ENCODE results near the gene SLC39A7.

The SLC39A7 gene, protein sequence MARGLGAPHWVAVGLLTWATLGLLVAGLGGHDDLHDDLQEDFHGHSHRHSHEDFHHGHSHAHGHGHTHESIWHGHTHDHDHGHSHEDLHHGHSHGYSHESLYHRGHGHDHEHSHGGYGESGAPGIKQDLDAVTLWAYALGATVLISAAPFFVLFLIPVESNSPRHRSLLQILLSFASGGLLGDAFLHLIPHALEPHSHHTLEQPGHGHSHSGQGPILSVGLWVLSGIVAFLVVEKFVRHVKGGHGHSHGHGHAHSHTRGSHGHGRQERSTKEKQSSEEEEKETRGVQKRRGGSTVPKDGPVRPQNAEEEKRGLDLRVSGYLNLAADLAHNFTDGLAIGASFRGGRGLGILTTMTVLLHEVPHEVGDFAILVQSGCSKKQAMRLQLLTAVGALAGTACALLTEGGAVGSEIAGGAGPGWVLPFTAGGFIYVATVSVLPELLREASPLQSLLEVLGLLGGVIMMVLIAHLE

DNA sequence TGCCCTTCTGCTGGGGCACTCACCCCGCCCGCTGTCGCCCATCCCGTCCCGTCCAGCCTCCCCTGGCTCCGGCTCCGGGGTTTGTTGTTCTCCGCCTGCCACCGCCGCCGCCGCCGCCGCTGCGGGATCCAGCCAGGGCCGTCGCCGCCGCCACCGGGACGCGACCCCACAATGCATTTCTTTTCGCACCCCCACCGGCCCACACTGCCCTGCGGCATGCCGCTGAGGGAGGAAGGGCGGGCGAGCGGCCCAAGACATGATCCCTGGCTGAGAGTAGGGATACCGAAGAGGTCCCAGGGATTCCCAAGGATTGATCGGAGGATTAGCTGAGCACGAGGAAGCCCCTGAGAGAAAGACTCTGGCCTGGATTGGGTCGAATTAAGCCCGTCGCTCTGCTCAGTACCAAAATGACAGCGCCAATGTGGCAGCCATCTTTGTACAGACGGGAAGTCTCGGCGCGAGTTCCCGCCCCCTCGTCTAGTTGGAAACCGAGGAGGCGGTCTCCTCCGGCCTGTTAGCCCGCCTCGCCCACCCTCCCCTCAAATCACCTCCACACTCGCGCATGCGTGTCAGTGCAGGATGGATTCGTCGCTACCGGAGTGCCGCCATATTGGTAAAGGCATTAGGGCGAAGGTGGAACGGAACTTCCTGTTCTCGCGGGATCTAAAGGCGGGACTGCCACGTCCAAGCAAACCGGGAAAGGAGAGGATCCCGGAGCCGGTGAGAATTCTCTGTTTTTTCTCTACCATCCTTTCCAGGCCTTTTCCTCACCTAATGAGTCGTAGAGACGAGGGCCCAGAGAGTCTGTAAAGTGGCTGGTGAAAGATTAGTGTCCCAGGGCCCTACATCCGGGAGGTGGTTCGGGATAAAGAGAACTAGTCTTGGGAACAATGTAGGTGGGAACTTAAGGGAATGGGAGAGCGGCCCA is at the start of gene SLC39A7, which contains the start of gene RXRB:
Gene SLC39A7 (plus strand): TSS at position 649 of the 928 bp plus-strand sequence. CDS start 379 bp downstream, outside the sequence.
Gene RXRB (minus strand): TSS at position 447 of the 928 bp plus-strand sequence. CDS start 189 bp downstream, at position 258.
- FAIRE-seq, result peak; percentile 96

GRCh38 chr6:33151050-33151449 is 49.6 kb upstream of the SLC39A7 start:
- FAIRE-seq (no peak), DNase-seq (ENCODE audit: insufficient read length, low spot score) (no peak)

More for the DNA sequence above, at the start of gene SLC39A7, which contains the start of gene RXRB:
- peak; percentile 86 for DNase-seq (ENCODE audit: insufficient read length, low spot score)

DNA sequence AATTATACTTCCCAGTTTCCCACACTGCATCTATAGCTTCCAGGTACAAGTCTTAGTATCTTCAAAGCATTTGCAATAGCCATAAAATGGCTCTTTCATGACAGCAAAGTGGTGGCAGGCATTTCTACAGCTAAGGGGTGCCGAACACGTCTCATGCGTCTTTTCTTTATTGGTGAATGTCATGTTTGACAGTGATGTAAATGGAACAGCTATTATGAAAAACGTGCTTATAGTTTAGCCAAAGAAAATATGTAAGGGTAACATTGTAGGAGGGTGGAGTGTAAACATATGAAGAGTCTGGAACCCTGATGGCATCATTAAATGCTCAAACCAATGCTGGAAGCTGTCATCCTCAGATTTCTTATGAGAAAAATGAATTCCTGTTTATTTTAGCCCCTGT is 46.3 kb upstream of the SLC39A7 start:
- FAIRE-seq (no peak), DNase-seq (ENCODE audit: insufficient read length, low spot score) (no peak)

- FAIRE-seq, result no peak
- DNase-seq (ENCODE audit: insufficient read length, low spot score), result no peak
Observed at GRCh38 chr6:33156561-33156960, 44.1 kb upstream of the SLC39A7 start.

GRCh38 chr6:33156964-33157363 is 43.7 kb upstream of the SLC39A7 start:
- no peak for FAIRE-seq
- DNase-seq (ENCODE audit: insufficient read length, low spot score), result no peak

DNA sequence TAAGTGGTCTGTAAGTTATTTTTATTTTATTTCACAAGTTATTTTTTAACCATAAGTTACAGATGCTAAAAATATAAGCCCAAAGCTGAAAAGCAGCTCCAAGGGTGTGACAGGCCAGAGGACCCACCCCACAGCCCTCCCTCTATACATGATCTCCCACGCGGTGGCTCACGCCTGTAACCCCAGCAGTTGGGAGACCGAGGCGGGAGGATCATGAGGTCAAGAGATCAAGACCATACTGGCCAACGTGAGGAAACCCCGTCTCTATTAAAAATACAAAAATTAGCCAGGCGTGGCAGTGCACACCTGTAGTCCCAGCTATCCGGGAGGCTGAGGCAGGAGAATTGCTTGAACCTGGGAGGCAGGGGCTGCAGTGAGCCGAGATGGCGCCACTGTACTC is 40.6 kb upstream of the SLC39A7 start:
- FAIRE-seq, result no peak
- DNase-seq (ENCODE audit: insufficient read length, low spot score), result no peak

GRCh38 chr6:33160728-33161344 is 39.8 kb upstream of the SLC39A7 start:
- FAIRE-seq (peak; percentile 11), DNase-seq (ENCODE audit: insufficient read length, low spot score) (no peak)

DNA sequence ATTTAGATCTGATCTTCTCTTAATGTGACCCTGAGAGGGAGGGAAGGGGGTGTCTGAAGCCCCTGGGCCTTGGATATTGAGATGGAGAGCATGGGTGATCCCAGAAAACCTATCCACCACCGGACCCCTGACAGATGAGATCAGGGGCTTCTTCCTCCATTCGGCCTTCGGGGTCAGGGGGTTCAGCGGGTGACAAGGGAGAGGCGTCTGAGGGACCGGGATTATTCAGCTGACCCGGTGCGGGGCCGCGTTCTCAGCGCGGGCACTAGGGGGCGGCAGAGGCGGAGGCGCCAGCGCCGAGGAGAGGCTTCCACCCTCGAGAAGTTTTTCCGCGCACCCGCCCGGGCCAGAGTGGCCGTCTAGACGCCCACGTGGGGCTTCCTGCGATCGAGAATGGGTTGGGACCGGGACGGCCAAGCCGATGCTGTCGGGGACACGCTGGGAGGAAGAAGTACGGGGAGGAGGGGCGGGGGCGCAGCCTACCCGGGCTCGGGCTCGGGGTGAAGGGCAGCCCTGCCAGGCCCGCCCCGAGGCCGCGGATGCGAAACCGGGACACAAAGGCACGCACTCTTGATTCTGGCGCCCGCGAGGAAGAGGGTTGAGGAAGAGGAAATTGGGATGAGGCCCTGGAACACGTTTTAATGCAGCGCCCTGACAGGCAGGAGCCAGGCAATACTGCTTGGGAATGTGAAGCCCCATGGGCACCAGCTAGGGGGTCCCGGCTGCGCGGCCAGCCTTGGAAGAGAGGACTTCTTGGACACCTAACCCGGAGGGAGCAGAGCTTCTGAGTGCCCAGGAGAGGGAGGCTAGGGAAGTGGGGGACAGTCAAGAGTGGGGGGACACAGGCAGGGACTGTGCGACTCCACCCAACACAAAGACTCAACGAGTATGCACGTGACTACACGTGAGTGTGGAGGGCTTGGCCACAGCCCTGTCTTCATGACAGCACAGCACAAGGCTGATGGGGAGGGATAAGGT is 39.0 kb upstream of the SLC39A7 start:
- DNase-seq (ENCODE audit: insufficient read length, low spot score), result peak; percentile 92
- FAIRE-seq, result peak; percentile 90

- DNase-seq (ENCODE audit: insufficient read length, low spot score) (no peak), FAIRE-seq (no peak)
Observed at GRCh38 chr6:33163540-33163939, 37.1 kb upstream of the SLC39A7 start.

- no peak for FAIRE-seq
- DNase-seq (ENCODE audit: insufficient read length, low spot score), result no peak
Observed at GRCh38 chr6:33164176-33164575, 36.5 kb upstream of the SLC39A7 start.

DNA sequence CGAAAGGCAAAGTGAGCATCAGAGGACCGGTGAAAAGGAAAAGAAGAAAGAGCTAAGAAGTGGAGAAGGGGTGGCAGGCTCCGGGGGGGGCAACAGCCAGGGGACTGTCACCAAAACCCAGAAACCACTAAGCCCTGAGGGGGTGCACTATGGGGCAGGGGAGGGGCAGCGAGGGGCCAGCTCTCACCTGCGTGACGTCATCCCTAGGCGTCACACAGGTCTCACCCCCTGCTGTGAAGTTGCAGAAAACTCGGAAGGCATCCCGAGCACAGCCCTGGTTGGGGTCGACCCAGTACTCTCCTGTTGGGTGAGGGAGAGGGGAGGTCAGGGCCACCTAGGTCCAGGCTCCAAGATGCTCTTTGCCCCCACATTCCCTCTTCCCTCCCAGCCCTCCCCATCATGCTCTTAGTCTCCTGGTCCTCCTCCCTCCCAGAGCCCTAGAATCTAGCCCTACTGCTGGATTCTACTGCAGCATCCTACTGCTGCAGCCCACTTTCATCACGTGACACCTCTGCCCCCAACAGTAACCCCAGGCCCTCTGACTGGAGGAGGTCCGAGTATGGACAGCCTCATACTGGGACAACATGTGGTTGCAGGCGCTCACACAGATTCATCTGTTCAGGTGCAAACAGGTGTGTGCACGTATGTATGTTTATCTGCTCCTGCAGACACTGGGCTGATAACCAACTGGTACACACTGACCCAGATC is 35.8 kb upstream of the SLC39A7 start:
- FAIRE-seq (no peak), DNase-seq (ENCODE audit: insufficient read length, low spot score) (no peak)

GRCh38 chr6:33165581-33166258 is 34.9 kb upstream of the SLC39A7 start:
- DNase-seq (ENCODE audit: insufficient read length, low spot score) (no peak), FAIRE-seq (no peak)

GRCh38 chr6:33166363-33166762 is 34.3 kb upstream of the SLC39A7 start:
- DNase-seq (ENCODE audit: insufficient read length, low spot score) (no peak), FAIRE-seq (no peak)

DNA sequence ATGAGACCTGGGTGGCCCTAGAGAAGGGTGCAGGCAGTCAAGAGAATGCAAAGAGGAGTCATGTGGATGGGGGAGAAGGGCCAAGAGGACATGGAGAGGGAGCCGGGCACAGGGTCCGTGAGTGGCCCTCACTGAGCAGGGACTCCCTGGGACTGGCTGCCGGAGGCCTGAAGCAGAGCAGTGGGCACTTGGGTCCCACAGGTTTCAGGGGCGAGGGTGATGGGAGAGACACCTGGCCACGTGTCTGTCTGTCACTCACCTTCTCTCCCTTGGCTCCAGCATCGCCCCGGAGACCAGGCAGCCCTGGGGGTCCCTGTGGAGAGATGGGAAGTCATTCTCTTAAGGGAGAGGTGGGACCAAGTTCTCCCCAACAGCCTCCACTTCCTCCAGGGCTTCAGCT is 33.9 kb upstream of the SLC39A7 start:
- DNase-seq (ENCODE audit: insufficient read length, low spot score) (no peak), FAIRE-seq (no peak)

- no peak for DNase-seq (ENCODE audit: insufficient read length, low spot score)
- FAIRE-seq, result no peak
Observed at GRCh38 chr6:33167374-33168283, 33.0 kb upstream of the SLC39A7 start.

GRCh38 chr6:33168284-33168601 is 32.4 kb upstream of the SLC39A7 start:
- FAIRE-seq (no peak), DNase-seq (ENCODE audit: insufficient read length, low spot score) (no peak)

DNA sequence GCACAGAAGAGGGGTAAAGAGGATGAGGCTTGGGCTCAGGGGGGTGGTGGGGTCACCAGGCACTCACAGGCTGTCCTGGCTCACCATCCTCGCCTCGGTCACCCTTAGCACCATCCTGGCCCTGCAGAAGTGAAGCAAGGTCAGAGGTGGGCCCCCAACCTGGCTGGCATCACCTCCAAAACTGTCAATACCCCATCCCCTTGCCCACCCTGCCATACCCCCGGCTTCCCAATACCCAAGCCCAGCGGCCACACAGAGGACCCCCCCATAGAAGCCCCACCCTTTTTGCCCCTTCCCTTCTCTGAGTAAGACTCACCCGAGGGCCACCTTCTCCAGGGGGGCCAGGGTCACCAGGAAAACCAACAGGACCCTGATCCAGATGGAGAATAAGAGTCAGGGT is 32.0 kb upstream of the SLC39A7 start:
- no peak for DNase-seq (ENCODE audit: insufficient read length, low spot score)
- FAIRE-seq, result no peak
